ENCODE data around the gene CSTB.

- TF ChIP-seq TAF1 (IDR thresholded peaks at IDR 0.05; ENCODE audit: low read depth, low read length): no peak
- no peak for TF ChIP-seq POLR2AphosphoS5 (IDR thresholded peaks at IDR 0.05; ENCODE audit: low read depth, low read length)
- 0 out of 2 replicates have a peak, but pooled peaks have one; percentile 4 for TF ChIP-seq SPI1 (IDR thresholded peaks at IDR 0.05; ENCODE audit: low read depth, low read length)
- TF ChIP-seq POLR2A (IDR thresholded peaks at IDR 0.05; ENCODE audit: low read depth, low read length): no peak
Observed at GRCh38 chr21:43754948-43755781, 20.9 kb downstream of the CSTB start.

All from GM12891 (cell line).